GM19239 (cell line): ENCODE results near the gene MAP3K5.
"Not testable (repeated sequence)": the region's sequence is repeated elsewhere in the genome, so short reads cannot be mapped to it uniquely, and the experiment has no call there.

Source experiments
- DNase-seq: peaks from one replicate; pipeline ENCODE4 v3.0.0; 2011; ENCODE audit warnings: low spot score; ENCODE audit not compliant: insufficient read length
- FAIRE-seq: peaks from 2 replicates; lab custom pipeline; 2011; peaks lifted over from hg19 to GRCh38; lab: Jason Lieb, UNC

The MAP3K5 gene

GRCh38 chr6:136594671-136595070 lies 197.6 kb downstream of the MAP3K5 start:
- peak; percentile 47 for FAIRE-seq
- DNase-seq = no peak

GRCh38 chr6:136593748-136594490 lies 198.4 kb downstream of the MAP3K5 start:
- peak; percentile 60 for DNase-seq
- FAIRE-seq = peak; percentile 94

- FAIRE-seq (peak; percentile 33), DNase-seq (no peak)
These were observed 199.2 kb downstream of the MAP3K5 start for GRCh38 chr6:136592930-136593673.

- FAIRE-seq = no peak
- DNase-seq = no peak
These were observed 200.7 kb downstream of the MAP3K5 start for GRCh38 chr6:136591617-136592016.

- not testable (repeated sequence) for DNase-seq, FAIRE-seq
These were observed 201.4 kb downstream of the MAP3K5 start for GRCh38 chr6:136590846-136591245.

- DNase-seq (no peak), FAIRE-seq (no peak)
These were observed 204.8 kb downstream of the MAP3K5 start for GRCh38 chr6:136587527-136587926.

GRCh38 chr6:136586295-136586694 lies 206.0 kb downstream of the MAP3K5 start:
- DNase-seq (no peak), FAIRE-seq (no peak)

GRCh38 chr6:136585523-136585922 lies 206.8 kb downstream of the MAP3K5 start:
- not testable (repeated sequence) for FAIRE-seq

GRCh38 chr6:136584290-136584689 lies 208.0 kb downstream of the MAP3K5 start:
- DNase-seq, FAIRE-seq: not testable (repeated sequence)

More at GRCh38 chr6:136585523-136585922, 206.8 kb downstream of the MAP3K5 start:
- not testable (repeated sequence) for DNase-seq

- DNase-seq (no peak), FAIRE-seq (peak; percentile 67)
These were observed 209.4 kb downstream of the MAP3K5 start for GRCh38 chr6:136582711-136583471.

- no peak for FAIRE-seq
- DNase-seq = no peak
These were observed 212.5 kb downstream of the MAP3K5 start for GRCh38 chr6:136579800-136580199.

GRCh38 chr6:136576821-136577220 lies 215.5 kb downstream of the MAP3K5 start:
- FAIRE-seq (no peak), DNase-seq (no peak)

- no peak for FAIRE-seq
- no peak for DNase-seq
These were observed 220.8 kb downstream of the MAP3K5 start for GRCh38 chr6:136571496-136571895.

- FAIRE-seq (no peak), DNase-seq (no peak)
These were observed 221.2 kb downstream of the MAP3K5 start for GRCh38 chr6:136571065-136571464.

- no peak for DNase-seq
These were observed 224.1 kb downstream of the MAP3K5 start for GRCh38 chr6:136568129-136568528.

GRCh38 chr6:136567688-136568087 lies 224.6 kb downstream of the MAP3K5 start:
- DNase-seq (no peak), FAIRE-seq (no peak)

More at GRCh38 chr6:136568129-136568528, 224.1 kb downstream of the MAP3K5 start:
- FAIRE-seq = no peak

- no peak for DNase-seq
- FAIRE-seq = no peak
These were observed 225.4 kb downstream of the MAP3K5 start for GRCh38 chr6:136566851-136567250.

- DNase-seq (no peak), FAIRE-seq (no peak)
These were observed 226.2 kb downstream of the MAP3K5 start for GRCh38 chr6:136566007-136566487.

GRCh38 chr6:136564180-136564579 lies 228.1 kb downstream of the MAP3K5 start:
- no peak for FAIRE-seq
- no peak for DNase-seq

GRCh38 chr6:136563386-136564152 lies 228.7 kb downstream of the MAP3K5 start:
- FAIRE-seq = no peak
- DNase-seq = no peak
